PC-3 (cell line): ENCODE data around the gene CNOT8.
"Not testable (repeated sequence)": the region's sequence is repeated elsewhere in the genome, so short reads cannot be mapped to it uniquely, and the experiment has no call there.

Source experiments
- CTCF ChIP-seq: fragments of 300-600 bp; sonication (generic); conservative IDR thresholded peaks from 2 replicates; pipeline ENCODE4 v1.5.1; 2017; ENCODE audit warnings: antibody characterized with exemption, low read depth, mild to moderate bottlenecking, low read length
- EZH2phosphoT487 ChIP-seq: fragments of 300-600 bp; sonication (generic); IDR thresholded peaks from 2 replicates; pipeline ENCODE4 v1.6.1; 2018; ENCODE audit warnings: mild to moderate bottlenecking, antibody characterized with exemption, low read length, borderline replicate concordance

GRCh38 chr5:154835701-154836052 lies 22.8 kb upstream of the CNOT8 start:
- TF ChIP-seq CTCF, EZH2phosphoT487: not testable (repeated sequence)
